HT-29 (cell line): ENCODE results near the gene ST6GALNAC3. TPM values are rescaled to one million over a fixed set of nuclear protein-coding genes. Genes with fewer than 3 reads are reported as not detected.
"Not testable (repeated sequence)": the region's sequence is repeated elsewhere in the genome, so short reads cannot be mapped to it uniquely, and the experiment has no call there.

Experiments used
- DNase-seq: peaks from one replicate; pipeline ENCODE4 v3.0.0-alpha.2; 2015; ENCODE audit warnings: low spot score
- total RNA-seq: library from RNA; depleted of rRNA; stranded (reverse); fragments of >200 nt; shearing (Covaris generic); gene quantifications from 2 replicates; pipeline ENCODE4 v1.2.3, GENCODE V29; 2014

The ST6GALNAC3 gene
- total RNA-seq, 1 experiment from 2014 or later = not detected

GRCh38 chr1:76190749-76191424 is 116.3 kb downstream of the ST6GALNAC3 start:
- no peak for DNase-seq

- no peak for DNase-seq
Observed at GRCh38 chr1:76191561-76191960, 117.0 kb downstream of the ST6GALNAC3 start.

GRCh38 chr1:76198452-76198851 is 123.9 kb downstream of the ST6GALNAC3 start:
- no peak for DNase-seq

GRCh38 chr1:76202670-76203069 is 128.1 kb downstream of the ST6GALNAC3 start:
- no peak for DNase-seq

GRCh38 chr1:76203127-76203526 is 128.6 kb downstream of the ST6GALNAC3 start:
- no peak for DNase-seq

GRCh38 chr1:76209238-76209637 is 134.7 kb downstream of the ST6GALNAC3 start:
- DNase-seq = no peak

- no peak for DNase-seq
Observed at GRCh38 chr1:76209648-76210047, 135.1 kb downstream of the ST6GALNAC3 start.

GRCh38 chr1:76210160-76210559 is 135.6 kb downstream of the ST6GALNAC3 start:
- DNase-seq = no peak

- DNase-seq = no peak
Observed at GRCh38 chr1:76218888-76219287, 144.3 kb downstream of the ST6GALNAC3 start.

- DNase-seq = no peak
Observed at GRCh38 chr1:76219366-76219818, 144.8 kb downstream of the ST6GALNAC3 start.

GRCh38 chr1:76224752-76225151 is 150.2 kb downstream of the ST6GALNAC3 start:
- no peak for DNase-seq

- DNase-seq = no peak
Observed at GRCh38 chr1:76225526-76225925, 151.0 kb downstream of the ST6GALNAC3 start.

- no peak for DNase-seq
Observed at GRCh38 chr1:76227621-76228020, 153.1 kb downstream of the ST6GALNAC3 start.

GRCh38 chr1:76229279-76230005 is 154.9 kb downstream of the ST6GALNAC3 start:
- DNase-seq = no peak

- no peak for DNase-seq
Observed at GRCh38 chr1:76230842-76231281, 156.3 kb downstream of the ST6GALNAC3 start.

- DNase-seq = no peak
Observed at GRCh38 chr1:76231320-76231719, 156.8 kb downstream of the ST6GALNAC3 start.

GRCh38 chr1:76232666-76233065 is 158.1 kb downstream of the ST6GALNAC3 start:
- no peak for DNase-seq

- DNase-seq = no peak
Observed at GRCh38 chr1:76234061-76234460, 159.5 kb downstream of the ST6GALNAC3 start.

GRCh38 chr1:76237211-76237610 is 162.7 kb downstream of the ST6GALNAC3 start:
- DNase-seq = no peak

- no peak for DNase-seq
Observed at GRCh38 chr1:76238094-76238628, 163.6 kb downstream of the ST6GALNAC3 start.

GRCh38 chr1:76239470-76239918 is 164.9 kb downstream of the ST6GALNAC3 start:
- no peak for DNase-seq

- DNase-seq = no peak
Observed at GRCh38 chr1:76240316-76240715, 165.8 kb downstream of the ST6GALNAC3 start.

- DNase-seq = not testable (repeated sequence)
Observed at GRCh38 chr1:76242587-76242986, 168.0 kb downstream of the ST6GALNAC3 start.
